HepG2 (cell line): Measurements from ENCODE around the gene OPA3. TPM values are rescaled to one million over a fixed set of nuclear protein-coding genes. Genes with fewer than 3 reads are reported as not detected.
A peak's percentile ranks its signal among the peaks of the same experiment; 100 is the strongest.

Source experiments
- CBX1 ChIP-seq: IDR thresholded peaks from one replicate; pipeline ENCODE4 v1.6.1; 2016; ENCODE audit warnings: antibody characterized with exemption, low read depth
- CBX2 ChIP-seq, 2 experiments: fragments of 200-600 bp in 1 of 2; sonication (generic); formaldehyde crosslinking in 1 of 2; IDR thresholded peaks; 2 replicates each; pipeline versions ENCODE4 v1.7.0 to v1.8.1; 2018 to 2022; ENCODE audit warnings: low read depth in 2 of 2, low read length in 1 of 2, mild to moderate bottlenecking in 1 of 2, missing genetic modification reagents in 1 of 2
- ELF3 ChIP-seq: IDR thresholded peaks from 2 replicates; pipeline ENCODE4 v1.6.1; 2016; ENCODE audit warnings: missing genetic modification reagents, missing compliant biosample characterization
- EZH2 ChIP-seq: conservative IDR thresholded peaks from 2 replicates; pipeline ENCODE4 v1.6.1; 2012; ENCODE audit warnings: mild to moderate bottlenecking, low read depth, low read length, moderate library complexity
- FOXJ3 ChIP-seq: sonication (generic); formaldehyde crosslinking; IDR thresholded peaks from 2 replicates; pipeline ENCODE4 v1.4.0; 2020; ENCODE audit warnings: missing genetic modification reagents, mild to moderate bottlenecking, borderline replicate concordance
- KDM2A ChIP-seq: sonication (generic); formaldehyde crosslinking; IDR thresholded peaks from 2 replicates; pipeline ENCODE4 v1.4.0; 2020; ENCODE audit warnings: low read depth, missing genetic modification reagents, borderline replicate concordance
- PAWR ChIP-seq: sonication (generic); formaldehyde crosslinking; IDR thresholded peaks from 2 replicates; pipeline ENCODE4 v1.4.0; 2020; ENCODE audit warnings: missing genetic modification reagents, mild to moderate bottlenecking, borderline replicate concordance
- POLR2AphosphoS5 ChIP-seq: IDR thresholded peaks from 2 replicates; pipeline ENCODE4 v1.6.1; 2012; ENCODE audit warnings: low read depth, low read length
- SRSF9 ChIP-seq: fragments of 200-400 bp; formaldehyde crosslinking; IDR thresholded peaks from 2 replicates; pipeline ENCODE4 v1.6.1; 2018; ENCODE audit warnings: borderline replicate concordance, mild to moderate bottlenecking, low read depth, low read length; ENCODE audit not compliant: insufficient read depth, poor library complexity, severe bottlenecking
- TAF15 ChIP-seq: fragments of 200-400 bp; formaldehyde crosslinking; IDR thresholded peaks from one replicate; pipeline ENCODE4 v1.6.1; 2018; ENCODE audit warnings: mild to moderate bottlenecking, low read depth, low read length; ENCODE audit not compliant: poor library complexity, severe bottlenecking
- TMF1 ChIP-seq: sonication (generic); formaldehyde crosslinking; IDR thresholded peaks from 2 replicates; pipeline ENCODE4 v1.8.1; 2022; ENCODE audit warnings: low read depth, missing genetic modification reagents
- ZNF138 ChIP-seq: sonication (generic); formaldehyde crosslinking; IDR thresholded peaks from 2 replicates; pipeline ENCODE4 v1.5.0; 2020; ENCODE audit warnings: mild to moderate bottlenecking, low read depth, missing genetic modification reagents
- ZNF224 ChIP-seq: sonication (generic); formaldehyde crosslinking; IDR thresholded peaks from 2 replicates; pipeline ENCODE4 v1.5.0; 2020; ENCODE audit warnings: mild to moderate bottlenecking, missing genetic modification reagents
- ZNF3 ChIP-seq: IDR thresholded peaks from 2 replicates; pipeline ENCODE4 v1.7.0; 2017; ENCODE audit warnings: inconsistent platforms
- polyA plus RNA-seq, 8 experiments: library from polyadenylated mRNA; depleted of rRNA in 3 of 8; stranded (reverse) in 7 of 8; unstranded in 1 of 8; fragments of >200 nt; fragmentation: Illumina TruSeq in 4 of 8; extraction: Trizol in 4 of 8; gene quantifications; 2 replicates each; pipeline versions ENCODE4 v1.2.1 to v1.2.3, GENCODE V29; 2011 to 2016; ENCODE audit warnings: low read depth in 4 of 8, missing spikeins in 1 of 8, mixed read lengths in 1 of 8; ENCODE audit not compliant: insufficient read depth in 1 of 8
- total RNA-seq, 5 experiments: library from RNA; depleted of rRNA; stranded (reverse); fragments of >200 nt; fragmentation: Illumina TruSeq; extraction: Trizol; gene quantifications; 2 replicates each; pipeline ENCODE4 v1.2.3, GENCODE V29; 2016; ENCODE audit warnings: low read depth in 1 of 5
- TF ChIP-seq, protein P1 (sequence below): IDR thresholded peaks from 2 replicates; pipeline ENCODE4 v1.6.1; 2018; ENCODE audit warnings: missing genetic modification reagents, mild to moderate bottlenecking, missing compliant biosample characterization
- TF ChIP-seq, protein P2 (sequence below): sonication (generic); formaldehyde crosslinking; IDR thresholded peaks from 2 replicates; pipeline ENCODE4 v1.8.0; 2022; ENCODE audit warnings: missing genetic modification reagents, mild to moderate bottlenecking, moderate library complexity, borderline replicate concordance
- TF ChIP-seq, protein P3 (sequence below): sonication (generic); formaldehyde crosslinking; IDR thresholded peaks from 2 replicates; pipeline ENCODE4 v1.8.0; 2022; ENCODE audit warnings: mild to moderate bottlenecking, missing genetic modification reagents, moderate library complexity
- TF ChIP-seq, protein P4 (sequence below): sonication (generic); formaldehyde crosslinking; IDR thresholded peaks from 2 replicates; pipeline ENCODE4 v1.5.1; 2020; ENCODE audit warnings: missing genetic modification reagents, mild to moderate bottlenecking, borderline replicate concordance
- TF ChIP-seq, protein P5 (sequence below): sonication (generic); formaldehyde crosslinking; IDR thresholded peaks from 2 replicates; pipeline ENCODE4 v1.4.0; 2020; ENCODE audit warnings: missing genetic modification reagents

The OPA3 gene
- total and polyA plus RNA-seq, 2 of the 13 experiments (the other 11 are each of a cell fraction or from before 2014, with no cell fraction given): 8.3 to 17.7 TPM

DNA sequence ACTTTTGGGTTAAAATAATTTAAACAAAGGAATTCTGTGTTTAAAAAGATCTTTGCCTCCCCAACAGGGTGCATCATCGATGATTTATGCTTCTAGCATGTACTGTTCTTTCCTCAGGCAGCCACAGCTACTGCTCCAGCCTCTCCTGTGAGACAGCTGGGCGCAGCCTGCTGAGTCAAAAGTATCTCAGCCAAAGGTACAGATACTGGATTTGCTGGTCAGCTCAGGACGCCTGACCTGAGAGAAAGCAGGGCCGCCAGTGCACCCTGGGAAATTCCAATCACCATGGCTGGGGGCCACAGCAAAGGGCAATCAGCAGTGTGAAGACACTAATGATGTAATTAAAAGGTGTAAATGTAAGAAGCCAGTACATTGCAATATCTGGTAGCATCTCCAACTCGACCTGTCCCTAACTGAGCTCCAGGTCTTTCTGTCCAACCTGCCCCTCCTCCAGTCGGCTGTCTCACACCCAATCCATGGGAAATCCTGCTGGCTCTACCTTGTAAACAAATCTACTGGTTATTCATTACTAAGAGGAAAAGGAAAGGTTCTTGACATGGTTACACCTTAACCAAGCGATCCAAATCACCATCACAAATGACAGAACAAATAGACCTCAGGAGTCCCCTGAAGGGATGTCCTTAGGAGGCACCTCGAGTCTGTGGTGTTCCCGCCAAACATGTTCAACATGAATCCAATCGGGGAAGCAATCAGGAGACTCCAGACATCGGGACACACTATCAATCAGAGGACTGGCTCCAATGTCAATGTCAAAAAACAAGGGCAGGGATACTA, 7.3 kb downstream of the OPA3 start (continued):
- TF ChIP-seq CBX1: no peak
- no peak for TF ChIP-seq ZNF138
- no peak for TF ChIP-seq CBX2 (IDR thresholded peaks at IDR 0.05; ENCODE audit: low read depth, low read length)
- no peak for TF ChIP-seq CBX2 (CRISPR knock-in tag; IDR thresholded peaks at IDR 0.05; ENCODE audit: low read depth)
- no peak for TF ChIP-seq TAF15
- no peak for TF ChIP-seq ZNF3 (CRISPR knock-in tag)
- TF ChIP-seq, protein P1, sequence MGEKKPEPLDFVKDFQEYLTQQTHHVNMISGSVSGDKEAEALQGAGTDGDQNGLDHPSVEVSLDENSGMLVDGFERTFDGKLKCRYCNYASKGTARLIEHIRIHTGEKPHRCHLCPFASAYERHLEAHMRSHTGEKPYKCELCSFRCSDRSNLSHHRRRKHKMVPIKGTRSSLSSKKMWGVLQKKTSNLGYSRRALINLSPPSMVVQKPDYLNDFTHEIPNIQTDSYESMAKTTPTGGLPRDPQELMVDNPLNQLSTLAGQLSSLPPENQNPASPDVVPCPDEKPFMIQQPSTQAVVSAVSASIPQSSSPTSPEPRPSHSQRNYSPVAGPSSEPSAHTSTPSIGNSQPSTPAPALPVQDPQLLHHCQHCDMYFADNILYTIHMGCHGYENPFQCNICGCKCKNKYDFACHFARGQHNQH (CRISPR knock-in tag): peak; percentile 35; the same call in 1 of the 2 replicates
- TF ChIP-seq, protein P2, sequence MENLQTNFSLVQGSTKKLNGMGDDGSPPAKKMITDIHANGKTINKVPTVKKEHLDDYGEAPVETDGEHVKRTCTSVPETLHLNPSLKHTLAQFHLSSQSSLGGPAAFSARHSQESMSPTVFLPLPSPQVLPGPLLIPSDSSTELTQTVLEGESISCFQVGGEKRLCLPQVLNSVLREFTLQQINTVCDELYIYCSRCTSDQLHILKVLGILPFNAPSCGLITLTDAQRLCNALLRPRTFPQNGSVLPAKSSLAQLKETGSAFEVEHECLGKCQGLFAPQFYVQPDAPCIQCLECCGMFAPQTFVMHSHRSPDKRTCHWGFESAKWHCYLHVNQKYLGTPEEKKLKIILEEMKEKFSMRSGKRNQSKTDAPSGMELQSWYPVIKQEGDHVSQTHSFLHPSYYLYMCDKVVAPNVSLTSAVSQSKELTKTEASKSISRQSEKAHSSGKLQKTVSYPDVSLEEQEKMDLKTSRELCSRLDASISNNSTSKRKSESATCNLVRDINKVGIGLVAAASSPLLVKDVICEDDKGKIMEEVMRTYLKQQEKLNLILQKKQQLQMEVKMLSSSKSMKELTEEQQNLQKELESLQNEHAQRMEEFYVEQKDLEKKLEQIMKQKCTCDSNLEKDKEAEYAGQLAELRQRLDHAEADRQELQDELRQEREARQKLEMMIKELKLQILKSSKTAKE (CRISPR knock-in tag): peak; percentile 85
- TF ChIP-seq, protein P3, sequence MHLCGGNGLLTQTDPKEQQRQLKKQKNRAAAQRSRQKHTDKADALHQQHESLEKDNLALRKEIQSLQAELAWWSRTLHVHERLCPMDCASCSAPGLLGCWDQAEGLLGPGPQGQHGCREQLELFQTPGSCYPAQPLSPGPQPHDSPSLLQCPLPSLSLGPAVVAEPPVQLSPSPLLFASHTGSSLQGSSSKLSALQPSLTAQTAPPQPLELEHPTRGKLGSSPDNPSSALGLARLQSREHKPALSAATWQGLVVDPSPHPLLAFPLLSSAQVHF: no peak
- TF ChIP-seq PAWR (CRISPR knock-in tag): no peak
- TF ChIP-seq KDM2A (CRISPR knock-in tag): no peak
- no peak for TF ChIP-seq TMF1 (CRISPR knock-in tag)
- TF ChIP-seq, protein P4, sequence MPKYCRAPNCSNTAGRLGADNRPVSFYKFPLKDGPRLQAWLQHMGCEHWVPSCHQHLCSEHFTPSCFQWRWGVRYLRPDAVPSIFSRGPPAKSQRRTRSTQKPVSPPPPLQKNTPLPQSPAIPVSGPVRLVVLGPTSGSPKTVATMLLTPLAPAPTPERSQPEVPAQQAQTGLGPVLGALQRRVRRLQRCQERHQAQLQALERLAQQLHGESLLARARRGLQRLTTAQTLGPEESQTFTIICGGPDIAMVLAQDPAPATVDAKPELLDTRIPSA: no peak
- TF ChIP-seq ZNF224: 0 out of 2 replicates have a peak, but pooled peaks have one; percentile 5
- 0 out of 2 replicates have a peak, but pooled peaks have one; percentile 31 for TF ChIP-seq FOXJ3 (CRISPR knock-in tag)
- TF ChIP-seq, protein P5, sequence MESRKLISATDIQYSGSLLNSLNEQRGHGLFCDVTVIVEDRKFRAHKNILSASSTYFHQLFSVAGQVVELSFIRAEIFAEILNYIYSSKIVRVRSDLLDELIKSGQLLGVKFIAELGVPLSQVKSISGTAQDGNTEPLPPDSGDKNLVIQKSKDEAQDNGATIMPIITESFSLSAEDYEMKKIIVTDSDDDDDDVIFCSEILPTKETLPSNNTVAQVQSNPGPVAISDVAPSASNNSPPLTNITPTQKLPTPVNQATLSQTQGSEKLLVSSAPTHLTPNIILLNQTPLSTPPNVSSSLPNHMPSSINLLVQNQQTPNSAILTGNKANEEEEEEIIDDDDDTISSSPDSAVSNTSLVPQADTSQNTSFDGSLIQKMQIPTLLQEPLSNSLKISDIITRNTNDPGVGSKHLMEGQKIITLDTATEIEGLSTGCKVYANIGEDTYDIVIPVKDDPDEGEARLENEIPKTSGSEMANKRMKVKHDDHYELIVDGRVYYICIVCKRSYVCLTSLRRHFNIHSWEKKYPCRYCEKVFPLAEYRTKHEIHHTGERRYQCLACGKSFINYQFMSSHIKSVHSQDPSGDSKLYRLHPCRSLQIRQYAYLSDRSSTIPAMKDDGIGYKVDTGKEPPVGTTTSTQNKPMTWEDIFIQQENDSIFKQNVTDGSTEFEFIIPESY: no peak
- no peak for TF ChIP-seq EZH2
- no peak for TF ChIP-seq POLR2AphosphoS5
- peak; percentile 45; the same call in 1 of the 2 replicates for TF ChIP-seq ELF3 (CRISPR knock-in tag)
- TF ChIP-seq SRSF9: no peak
